Diencephalon (tissue), 1 donor: Measurements from ENCODE around the gene GDPD1. TPM values are rescaled to one million over a fixed set of nuclear protein-coding genes. Genes with fewer than 3 reads are reported as not detected.

Source experiments
- small RNA-seq: library from RNA; depleted of rRNA; stranded (forward); fragments of <200 nt; gene quantifications from one replicate; pipeline ENCODE3, GENCODE V24; 2014
- total RNA-seq: library from RNA; depleted of rRNA; stranded (reverse); fragments of >200 nt; gene quantifications from one replicate; pipeline ENCODE4 v1.2.3, GENCODE V29; 2014

GDPD1 gene
- 51.7 TPM for total RNA-seq

DNA sequence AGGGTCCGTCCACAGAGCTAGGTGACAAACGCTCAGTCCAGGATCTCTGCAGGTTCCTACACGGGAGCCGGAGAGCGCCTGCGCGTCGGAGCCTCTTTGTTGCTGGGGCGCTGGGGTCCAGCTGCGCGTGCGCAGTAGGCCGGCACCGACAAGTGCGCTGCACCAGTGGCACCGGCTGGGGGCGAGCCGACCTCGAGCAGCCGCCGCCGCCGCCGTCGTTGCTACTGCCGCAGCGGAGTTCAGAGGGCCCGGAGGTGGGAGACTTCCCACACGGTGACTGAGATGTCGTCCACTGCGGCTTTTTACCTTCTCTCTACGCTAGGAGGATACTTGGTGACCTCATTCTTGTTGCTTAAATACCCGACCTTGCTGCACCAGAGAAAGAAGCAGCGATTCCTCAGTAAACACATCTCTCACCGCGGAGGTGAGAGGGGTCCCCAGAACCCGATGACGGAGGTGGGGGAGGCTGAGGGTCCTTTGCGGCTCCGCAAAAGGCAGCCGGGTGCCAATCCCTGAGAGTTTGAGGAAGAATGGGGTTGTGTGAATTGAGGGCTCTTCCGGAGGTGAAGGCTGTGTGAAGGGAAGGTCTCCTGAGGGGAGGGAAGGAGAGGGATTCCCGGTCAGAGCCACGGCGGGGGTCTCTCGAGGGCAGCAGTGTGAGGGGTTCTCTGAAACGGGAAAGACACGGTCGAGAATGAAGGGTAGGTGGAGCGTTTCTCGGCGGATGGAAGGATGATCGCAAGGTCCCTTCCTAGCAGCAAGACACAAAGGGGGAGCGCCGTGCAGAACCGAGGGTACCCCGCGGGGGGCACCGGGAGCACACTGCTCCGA lies at the start of gene GDPD1:
TSS of gene GDPD1 (plus strand) at position 184 of the 831 bp plus-strand sequence. CDS start at position 283, 99 bp downstream.

Small RNA genes within 50 kb of the gene (small RNA-seq; reads per million reads assigned to genes)
- gene RF00019 (not detected), gene SNRPGP17 (not detected)

Other genes with a start within 250 kb of the GDPD1 start
- 115 TPM for gene TRIM37, start 113.6 kb upstream of the GDPD1 start, total RNA-seq
- gene SKA2, start 65.3 kb upstream of the GDPD1 start, total RNA-seq, result 139 TPM
- 2.5 TPM for gene PRR11, start 64.8 kb upstream of the GDPD1 start, total RNA-seq
- gene SMG8, start 10.5 kb upstream of the GDPD1 start, total RNA-seq, result 30.4 TPM
- gene YPEL2, start 111.1 kb downstream of the GDPD1 start, total RNA-seq, result 21.0 TPM